Measurements from ENCODE around the gene KLHL29. TPM values are rescaled to one million over a fixed set of nuclear protein-coding genes. Genes with fewer than 3 reads are reported as not detected.

Gene KLHL29
- total and polyA plus RNA-seq, 10 of the 15 experiments (the other 5 are each of a cell fraction or from before 2014, with no cell fraction given) = 1.4 to 19.5 (median 6.1) TPM

DNA sequence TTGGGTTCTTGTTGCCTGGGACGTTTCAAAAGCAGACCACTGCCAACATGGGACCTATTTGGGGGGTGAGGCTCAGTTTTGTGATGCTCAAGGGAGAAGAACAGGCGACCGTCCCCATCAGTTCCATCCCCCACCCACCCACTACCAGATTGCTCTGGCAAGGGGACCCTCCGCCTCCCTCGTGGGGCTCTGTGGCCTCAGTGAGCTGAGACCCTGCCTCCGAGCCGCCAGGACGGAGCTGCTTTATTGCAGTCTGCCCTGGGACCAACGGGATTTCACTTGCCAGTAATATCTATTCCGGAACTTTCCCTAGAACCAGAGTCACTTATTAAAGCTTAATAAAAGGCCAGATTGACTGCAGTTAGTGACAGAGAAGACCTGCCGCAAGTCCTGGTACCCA is 146.3 kb downstream of the KLHL29 start (continued):
- no peak for TF ChIP-seq RFX5 (IDR thresholded peaks at IDR 0.05; ENCODE audit: low read depth, low read length)
- TF ChIP-seq NFIC (IDR thresholded peaks at IDR 0.05; ENCODE audit: low read depth, low read length) = no peak
- TF ChIP-seq, protein P1, sequence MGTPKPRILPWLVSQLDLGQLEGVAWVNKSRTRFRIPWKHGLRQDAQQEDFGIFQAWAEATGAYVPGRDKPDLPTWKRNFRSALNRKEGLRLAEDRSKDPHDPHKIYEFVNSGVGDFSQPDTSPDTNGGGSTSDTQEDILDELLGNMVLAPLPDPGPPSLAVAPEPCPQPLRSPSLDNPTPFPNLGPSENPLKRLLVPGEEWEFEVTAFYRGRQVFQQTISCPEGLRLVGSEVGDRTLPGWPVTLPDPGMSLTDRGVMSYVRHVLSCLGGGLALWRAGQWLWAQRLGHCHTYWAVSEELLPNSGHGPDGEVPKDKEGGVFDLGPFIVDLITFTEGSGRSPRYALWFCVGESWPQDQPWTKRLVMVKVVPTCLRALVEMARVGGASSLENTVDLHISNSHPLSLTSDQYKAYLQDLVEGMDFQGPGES (IDR thresholded peaks at IDR 0.05) = no peak
- TF ChIP-seq SMARCA5 (IDR thresholded peaks at IDR 0.05) = no peak
- TF ChIP-seq, protein P2, sequence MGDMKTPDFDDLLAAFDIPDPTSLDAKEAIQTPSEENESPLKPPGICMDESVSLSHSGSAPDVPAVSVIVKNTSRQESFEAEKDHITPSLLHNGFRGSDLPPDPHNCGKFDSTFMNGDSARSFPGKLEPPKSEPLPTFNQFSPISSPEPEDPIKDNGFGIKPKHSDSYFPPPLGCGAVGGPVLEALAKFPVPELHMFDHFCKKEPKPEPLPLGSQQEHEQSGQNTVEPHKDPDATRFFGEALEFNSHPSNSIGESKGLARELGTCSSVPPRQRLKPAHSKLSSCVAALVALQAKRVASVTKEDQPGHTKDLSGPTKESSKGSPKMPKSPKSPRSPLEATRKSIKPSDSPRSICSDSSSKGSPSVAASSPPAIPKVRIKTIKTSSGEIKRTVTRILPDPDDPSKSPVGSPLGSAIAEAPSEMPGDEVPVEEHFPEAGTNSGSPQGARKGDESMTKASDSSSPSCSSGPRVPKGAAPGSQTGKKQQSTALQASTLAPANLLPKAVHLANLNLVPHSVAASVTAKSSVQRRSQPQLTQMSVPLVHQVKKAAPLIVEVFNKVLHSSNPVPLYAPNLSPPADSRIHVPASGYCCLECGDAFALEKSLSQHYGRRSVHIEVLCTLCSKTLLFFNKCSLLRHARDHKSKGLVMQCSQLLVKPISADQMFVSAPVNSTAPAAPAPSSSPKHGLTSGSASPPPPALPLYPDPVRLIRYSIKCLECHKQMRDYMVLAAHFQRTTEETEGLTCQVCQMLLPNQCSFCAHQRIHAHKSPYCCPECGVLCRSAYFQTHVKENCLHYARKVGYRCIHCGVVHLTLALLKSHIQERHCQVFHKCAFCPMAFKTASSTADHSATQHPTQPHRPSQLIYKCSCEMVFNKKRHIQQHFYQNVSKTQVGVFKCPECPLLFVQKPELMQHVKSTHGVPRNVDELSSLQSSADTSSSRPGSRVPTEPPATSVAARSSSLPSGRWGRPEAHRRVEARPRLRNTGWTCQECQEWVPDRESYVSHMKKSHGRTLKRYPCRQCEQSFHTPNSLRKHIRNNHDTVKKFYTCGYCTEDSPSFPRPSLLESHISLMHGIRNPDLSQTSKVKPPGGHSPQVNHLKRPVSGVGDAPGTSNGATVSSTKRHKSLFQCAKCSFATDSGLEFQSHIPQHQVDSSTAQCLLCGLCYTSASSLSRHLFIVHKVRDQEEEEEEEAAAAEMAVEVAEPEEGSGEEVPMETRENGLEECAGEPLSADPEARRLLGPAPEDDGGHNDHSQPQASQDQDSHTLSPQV (IDR thresholded peaks at IDR 0.05) = no peak
- no peak for TF ChIP-seq TARDBP (IDR thresholded peaks at IDR 0.05; ENCODE audit: borderline replicate concordance)
- no peak for TF ChIP-seq RUNX3 (IDR thresholded peaks at IDR 0.05; ENCODE audit: low read length)
- TF ChIP-seq SREBF1 (IDR thresholded peaks at IDR 0.05; ENCODE audit: low read length) = no peak
- no peak for TF ChIP-seq BMI1 (IDR thresholded peaks at IDR 0.05; ENCODE audit: borderline replicate concordance)
- no peak for TF ChIP-seq NR2C1 (IDR thresholded peaks at IDR 0.05)
- no peak for TF ChIP-seq PML (IDR thresholded peaks at IDR 0.05; ENCODE audit: low read length)
- TF ChIP-seq SUZ12 (IDR thresholded peaks at IDR 0.05; ENCODE audit: unreplicated experiment) = no peak
